Embryonic facial prominence (tissue), 1 donor: Measurements from ENCODE around the gene OCEL1.
A peak's percentile ranks its signal among the peaks of the same experiment; 100 is the strongest.
"Not testable (repeated sequence)": the region's sequence is repeated elsewhere in the genome, so short reads cannot be mapped to it uniquely, and the experiment has no call there.

Source experiments
- DNase-seq: peaks from one replicate; pipeline ENCODE4 v3.0.0-alpha.2; 2016; ENCODE audit errors: extremely low spot score

Gene OCEL1, protein sequence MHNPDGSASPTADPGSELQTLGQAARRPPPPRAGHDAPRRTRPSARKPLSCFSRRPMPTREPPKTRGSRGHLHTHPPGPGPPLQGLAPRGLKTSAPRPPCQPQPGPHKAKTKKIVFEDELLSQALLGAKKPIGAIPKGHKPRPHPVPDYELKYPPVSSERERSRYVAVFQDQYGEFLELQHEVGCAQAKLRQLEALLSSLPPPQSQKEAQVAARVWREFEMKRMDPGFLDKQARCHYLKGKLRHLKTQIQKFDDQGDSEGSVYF

DNA sequence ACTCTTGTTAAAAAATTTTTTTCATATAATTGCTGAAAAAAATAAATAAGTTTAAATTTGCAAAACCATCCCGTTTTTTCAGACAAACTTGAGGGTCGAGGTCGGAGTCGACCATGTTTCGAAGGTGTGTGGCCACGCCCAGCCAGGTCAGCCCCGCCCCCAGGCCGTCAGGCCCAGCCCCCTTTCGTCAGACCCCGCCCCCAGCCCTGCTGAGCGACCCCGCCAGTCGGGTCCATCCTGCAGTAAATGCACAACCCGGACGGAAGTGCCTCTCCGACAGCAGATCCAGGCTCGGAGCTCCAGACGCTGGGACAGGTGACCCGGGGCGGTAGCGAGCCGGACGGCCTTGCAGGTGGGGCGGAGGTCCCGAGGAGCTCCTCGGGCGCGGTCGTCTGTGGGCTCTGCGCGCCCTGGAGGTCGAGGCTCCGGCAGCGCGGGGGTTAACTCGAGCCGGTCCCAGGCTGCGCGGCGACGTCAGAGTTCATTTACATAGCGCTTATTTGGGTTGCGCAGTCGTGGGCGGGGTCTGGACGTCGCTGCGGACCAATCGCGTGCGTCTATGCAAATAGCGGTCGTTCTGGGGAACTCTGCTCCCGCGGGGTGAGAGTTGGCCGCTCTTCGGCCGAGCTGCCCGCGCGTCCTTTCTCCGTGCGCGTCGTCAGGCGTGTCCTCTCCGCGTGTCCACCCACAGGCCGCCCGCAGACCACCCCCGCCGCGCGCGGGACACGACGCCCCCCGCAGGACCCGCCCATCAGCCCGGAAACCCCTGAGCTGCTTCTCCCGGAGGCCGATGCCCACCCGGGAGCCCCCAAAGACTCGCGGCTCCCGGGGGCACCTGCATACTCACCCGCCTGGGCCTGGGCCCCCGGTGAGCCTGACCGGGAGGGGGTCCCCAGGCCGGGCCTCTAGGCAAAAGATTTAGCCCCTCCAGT is at the start of gene OCEL1:
OCEL1 (plus strand) TSS at position 225 of the 932 bp plus-strand sequence; CDS start at position 247, 22 bp downstream.
- peak; percentile 92 for DNase-seq

DNA sequence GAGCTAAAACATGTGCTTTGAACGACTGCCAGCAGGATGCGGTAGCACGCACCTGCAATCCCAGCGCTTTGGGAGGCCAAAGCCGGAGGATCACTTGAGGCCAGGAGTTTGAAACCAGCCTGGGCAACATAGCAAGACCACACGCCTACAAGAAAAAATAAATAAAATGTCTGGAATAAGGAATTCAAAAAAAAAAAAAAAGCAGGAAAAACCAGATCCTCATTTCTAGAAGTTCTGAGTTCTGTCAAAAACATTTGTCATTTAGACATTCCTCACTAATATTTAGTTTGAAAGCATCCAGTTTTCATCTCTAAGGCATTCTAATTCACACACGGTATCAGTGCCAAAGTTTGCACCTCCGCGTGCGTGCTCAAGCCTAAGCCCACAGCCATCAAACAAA is 47.7 kb upstream of the OCEL1 start:
- no peak for DNase-seq

DNA sequence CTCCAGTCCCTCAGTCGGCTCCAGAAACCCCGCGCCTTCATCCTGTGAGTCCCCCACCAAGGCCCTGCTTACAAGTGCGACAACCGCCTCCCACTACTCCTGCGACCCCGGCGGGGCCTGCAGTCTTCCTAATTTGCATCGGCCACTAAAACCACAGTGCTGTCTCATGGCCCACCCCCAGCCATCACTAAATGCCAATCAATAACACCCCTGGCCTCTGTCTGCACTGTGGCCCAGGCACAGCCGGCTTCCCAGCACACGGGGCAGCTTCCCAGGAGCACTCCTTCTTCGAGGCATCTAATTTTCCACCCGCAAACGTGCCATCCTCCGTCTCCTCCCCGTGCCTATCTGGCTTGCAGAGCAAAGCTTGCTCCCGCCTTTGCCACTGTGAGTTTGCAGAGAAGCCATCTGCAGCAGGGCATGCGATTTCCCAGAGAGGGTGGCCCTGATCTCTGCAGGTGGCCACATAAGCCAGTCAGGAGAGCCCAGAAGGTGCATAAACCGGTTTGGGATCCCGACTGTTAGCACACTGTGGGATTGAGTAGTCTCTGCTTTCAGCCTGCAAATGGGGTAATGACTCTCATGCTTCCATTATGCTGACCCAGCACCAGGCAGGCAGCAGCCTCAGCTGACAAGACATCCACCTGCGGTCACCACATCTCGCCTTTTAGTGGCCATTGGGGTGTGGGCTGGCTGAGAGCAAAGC is 44.9 kb upstream of the OCEL1 start:
- no peak for DNase-seq

DNA sequence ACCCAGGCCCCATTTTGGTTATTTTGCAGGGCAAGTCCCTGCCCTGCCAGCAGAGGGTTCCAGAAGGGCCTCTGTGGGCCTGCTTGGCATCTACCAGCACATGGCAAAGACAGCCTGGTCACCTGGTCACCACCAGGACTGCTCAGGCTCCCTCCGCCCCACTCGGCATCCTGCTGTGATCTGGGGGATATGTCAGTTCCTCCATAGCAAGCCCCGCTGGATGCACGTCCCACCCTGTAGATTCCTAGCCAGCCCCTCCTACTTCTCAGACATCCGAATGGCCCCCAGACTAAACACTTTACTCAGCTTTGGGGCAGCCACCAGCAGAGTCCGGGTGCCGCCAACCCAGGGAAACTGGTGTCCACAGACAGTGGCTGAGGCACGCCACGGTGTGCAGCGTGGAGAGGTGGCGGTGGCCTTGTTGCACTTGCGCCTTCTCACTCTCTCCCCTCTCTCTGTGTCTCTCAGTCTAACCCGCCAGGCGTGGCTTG is 42.7 kb upstream of the OCEL1 start:
- DNase-seq = no peak

DNA sequence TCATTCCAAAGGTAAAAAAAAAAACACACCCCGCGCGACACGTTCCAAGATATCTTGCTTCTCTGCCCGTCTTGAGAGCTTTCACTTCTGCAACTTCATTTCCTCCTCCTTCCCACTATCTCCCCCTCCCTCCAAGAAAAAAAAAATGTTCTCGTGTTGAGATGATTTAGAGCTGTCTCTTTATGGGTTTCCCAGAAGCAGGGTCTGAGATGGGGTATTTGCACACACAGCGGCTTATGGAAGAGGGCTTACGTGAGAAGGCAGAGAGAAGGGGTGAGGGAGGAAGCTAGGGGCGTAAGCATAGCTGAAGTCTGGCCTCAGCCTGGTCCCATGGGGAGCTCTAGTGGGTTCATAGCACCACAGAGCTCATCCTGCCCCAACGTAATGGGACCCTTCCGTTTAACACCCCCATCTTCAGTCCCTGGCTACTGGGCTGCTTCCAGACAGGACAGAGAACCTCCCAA is 42.1 kb upstream of the OCEL1 start:
- no peak for DNase-seq

DNA sequence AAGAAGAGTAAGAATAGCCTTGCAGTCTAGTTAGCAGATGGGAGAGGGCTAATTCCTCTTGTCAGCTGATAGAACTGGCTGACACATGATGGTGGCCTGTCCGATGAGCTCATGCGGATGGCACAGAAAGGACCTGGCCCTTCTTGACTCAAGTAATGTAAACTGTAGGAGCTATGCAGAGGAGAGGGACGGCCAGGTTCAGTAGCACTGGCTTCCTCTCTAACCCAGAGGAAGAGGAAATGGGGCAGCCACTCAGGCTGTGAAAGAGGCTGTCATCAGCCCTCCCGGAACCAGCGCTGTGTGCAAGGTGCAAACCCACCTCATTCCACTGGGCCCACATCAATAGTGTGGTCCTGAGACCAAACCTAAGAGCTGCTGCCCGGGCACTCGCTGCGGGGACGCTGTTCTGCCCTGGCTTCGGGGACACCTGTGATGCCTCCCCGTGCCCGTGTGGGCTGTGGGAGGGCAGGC is 41.6 kb upstream of the OCEL1 start:
- DNase-seq = no peak

DNA sequence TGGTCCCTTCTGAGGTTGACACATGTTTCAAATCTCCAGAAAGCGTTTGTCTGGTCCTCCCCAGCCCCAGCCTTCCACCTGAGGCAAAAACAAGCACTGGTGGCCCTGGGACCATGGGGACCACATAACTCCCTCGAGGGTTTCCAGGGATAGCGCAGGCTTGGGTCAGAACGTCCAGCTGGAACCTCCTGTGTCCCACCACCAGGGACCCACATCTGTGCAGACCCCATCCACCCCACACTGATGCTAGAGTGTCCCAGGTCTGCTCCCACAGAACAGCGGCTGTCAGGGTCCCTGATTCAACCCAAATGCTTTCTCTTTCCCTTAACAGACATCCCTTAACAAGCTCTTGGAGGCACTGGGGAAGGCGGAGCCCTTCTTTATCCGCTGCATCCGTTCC is 40.4 kb upstream of the OCEL1 start:
- no peak for DNase-seq

DNA sequence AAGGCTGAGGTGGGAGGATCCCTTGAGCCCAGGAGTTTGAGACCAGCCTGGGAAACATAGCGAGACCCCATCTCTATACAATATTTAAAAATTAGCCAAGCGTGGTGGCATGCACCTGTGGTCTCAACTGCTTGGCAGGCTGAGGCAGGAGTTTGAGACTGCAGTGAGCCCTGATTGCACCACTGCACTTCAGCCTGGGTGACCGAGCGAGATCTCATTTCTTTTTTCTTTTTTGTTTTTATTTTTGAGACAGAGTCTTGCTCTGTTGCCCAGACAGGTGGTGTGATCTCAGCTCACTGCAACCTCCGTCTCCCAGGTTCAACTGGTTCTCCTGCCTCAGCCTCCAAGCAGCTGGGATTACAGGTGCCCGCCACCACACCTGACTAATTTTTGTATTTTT is 34.3 kb upstream of the OCEL1 start:
- not testable (repeated sequence) for DNase-seq

DNA sequence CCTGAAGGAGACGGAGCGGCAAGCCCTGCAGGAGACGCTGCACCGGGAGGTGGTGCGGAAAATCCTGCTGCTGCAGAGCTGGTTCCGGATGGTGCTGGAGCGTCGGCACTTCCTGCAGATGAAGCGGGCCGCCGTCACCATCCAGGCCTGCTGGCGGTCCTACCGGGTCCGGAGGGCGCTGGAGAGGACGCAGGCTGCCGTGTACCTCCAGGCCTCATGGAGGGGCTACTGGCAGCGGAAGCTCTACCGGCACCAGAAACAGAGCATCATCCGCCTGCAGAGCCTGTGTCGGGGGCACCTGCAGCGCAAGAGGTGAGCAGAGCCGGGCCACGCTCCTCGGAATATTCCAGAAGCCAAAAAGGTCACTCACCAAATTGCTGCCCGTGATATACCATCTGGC is 33.3 kb upstream of the OCEL1 start:
- DNase-seq = no peak

DNA sequence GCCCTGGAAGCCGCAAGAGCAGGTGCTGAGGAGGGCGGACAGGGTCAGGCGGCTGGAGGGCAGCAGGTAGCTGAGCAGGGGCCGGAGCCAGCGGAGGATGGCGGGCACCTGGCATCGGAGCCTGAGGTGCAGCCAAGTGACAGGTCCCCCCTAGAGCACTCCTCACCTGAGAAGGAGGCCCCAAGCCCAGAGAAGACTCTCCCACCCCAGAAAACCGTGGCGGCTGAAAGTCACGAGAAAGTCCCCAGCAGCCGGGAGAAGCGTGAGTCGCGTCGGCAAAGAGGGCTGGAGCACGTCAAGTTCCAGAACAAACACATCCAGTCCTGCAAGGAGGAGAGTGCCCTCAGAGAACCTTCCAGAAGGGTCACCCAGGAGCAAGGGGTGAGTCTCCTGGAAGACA is 31.4 kb upstream of the OCEL1 start:
- no peak for DNase-seq

DNA sequence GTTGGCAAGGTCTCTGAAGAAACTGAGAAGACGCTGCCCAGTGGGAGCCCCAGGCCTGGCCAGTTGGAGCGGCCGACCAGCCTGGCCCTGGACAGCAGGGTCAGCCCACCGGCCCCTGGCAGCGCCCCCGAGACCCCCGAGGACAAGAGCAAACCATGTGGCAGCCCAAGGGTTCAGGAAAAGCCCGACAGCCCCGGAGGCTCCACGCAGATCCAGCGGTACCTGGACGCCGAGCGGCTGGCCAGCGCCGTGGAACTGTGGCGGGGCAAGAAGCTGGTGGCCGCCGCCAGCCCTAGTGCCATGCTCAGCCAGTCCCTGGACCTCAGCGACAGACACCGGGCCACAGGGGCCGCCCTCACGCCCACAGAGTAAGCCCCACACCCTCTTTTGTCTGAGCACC is 30.9 kb upstream of the OCEL1 start:
- DNase-seq = no peak

DNA sequence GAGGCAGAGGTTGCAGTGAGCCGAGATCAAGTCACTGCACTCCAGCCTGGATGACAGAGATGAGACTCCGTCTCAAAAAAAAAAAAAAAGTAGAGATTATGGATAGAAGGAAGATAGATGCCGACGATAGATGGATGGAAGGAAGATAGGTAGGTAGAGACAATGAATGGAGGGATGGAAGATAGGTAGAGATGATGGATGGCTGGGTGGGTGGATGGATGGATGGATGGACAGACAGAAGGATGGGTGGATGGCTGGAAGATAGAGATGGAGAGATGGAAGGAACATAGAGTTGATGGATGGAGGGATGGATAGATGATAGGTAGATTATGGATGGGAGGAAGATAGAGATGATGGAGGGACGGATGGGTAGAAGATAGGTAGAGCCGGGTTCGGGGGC is 29.4 kb upstream of the OCEL1 start:
- no peak for DNase-seq

DNA sequence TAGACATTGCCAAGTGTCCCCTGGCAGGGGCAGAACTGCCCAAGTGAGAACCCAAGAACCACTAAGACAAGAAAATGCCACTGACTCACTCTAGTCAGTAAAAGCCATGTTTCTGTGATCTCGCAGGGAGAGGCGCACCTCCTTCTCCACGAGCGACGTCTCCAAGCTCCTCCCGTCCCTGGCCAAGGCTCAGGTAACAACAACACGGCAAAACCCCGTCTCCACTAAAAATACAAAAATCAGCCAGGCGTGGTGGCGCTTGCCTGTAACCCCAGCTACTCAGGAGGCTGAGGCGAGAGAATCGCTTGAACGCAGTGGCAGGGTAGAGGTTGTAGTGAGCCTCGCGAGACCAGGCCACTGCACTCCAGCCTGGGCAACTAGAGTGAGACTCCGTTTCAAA is 28.4 kb upstream of the OCEL1 start:
- no peak for DNase-seq

DNA sequence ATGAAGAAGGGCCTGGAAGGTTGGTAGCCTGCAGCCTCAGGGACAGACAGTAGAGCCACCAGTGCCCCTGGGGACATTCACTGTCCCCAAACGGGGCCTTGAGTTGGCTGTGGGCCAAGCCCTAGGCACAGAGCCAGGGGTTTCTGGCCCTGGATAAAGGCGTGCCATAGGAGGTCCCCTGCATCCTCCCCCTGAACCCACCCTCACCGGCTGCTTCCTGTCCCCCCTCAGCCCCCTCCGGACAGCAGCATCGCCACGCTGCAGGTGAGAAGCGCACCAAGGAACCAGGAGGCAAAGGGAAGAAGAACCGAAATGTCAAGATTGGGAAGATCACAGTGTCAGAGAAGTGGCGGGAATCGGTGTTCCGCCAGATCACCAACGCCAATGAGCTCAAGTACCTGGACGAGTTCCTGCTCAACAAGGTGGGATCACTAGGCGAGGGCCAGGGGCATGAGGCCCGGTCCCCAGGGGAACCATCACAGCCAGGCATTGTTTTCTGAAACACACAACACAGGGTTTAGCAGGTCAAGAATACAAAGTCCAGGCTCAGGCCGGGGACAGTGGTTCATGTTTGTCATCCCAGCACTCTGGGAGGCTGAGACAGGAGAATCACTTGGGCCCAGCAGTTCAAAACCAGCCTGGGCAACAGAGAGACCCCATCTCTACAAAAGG is 25.5 kb upstream of the OCEL1 start:
- no peak for DNase-seq

DNA sequence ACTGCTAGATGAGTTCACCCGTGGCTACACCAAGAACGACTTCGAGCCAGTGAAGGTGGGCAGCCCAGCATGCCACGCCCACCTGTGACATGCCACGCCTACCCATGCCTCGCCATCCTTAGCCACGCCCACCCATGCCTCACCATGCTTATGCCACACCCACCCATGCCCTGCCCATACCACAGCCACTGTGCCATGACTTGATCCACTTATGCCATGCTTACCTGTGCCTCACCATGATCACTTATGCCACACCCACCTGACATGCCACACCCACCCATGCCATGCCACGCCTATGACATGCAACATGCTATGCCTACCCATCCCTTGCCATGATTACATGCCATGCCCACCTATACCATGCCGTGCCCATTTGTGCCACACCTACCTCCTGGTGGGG is 23.8 kb upstream of the OCEL1 start:
- no peak for DNase-seq

DNA sequence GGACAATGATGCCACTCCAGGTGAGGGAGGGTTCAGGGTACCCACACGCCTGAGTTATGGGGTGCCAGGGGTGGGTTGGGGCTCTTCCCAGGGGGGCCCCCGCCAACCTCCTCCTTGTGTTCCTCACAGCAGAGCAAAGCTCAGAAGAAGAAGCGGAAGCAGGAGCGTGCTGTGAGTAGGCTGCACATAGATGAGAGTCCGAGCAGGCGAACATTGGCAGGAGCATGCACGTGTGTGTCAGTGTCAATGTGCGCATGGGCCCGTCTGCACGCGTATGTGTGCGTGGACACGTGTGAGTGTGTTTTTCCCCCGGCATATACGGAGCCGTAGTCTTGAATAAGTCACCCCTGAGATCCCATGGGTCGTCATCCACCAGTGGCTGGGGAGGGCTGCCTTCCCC is 23.3 kb upstream of the OCEL1 start:
- no peak for DNase-seq

DNA sequence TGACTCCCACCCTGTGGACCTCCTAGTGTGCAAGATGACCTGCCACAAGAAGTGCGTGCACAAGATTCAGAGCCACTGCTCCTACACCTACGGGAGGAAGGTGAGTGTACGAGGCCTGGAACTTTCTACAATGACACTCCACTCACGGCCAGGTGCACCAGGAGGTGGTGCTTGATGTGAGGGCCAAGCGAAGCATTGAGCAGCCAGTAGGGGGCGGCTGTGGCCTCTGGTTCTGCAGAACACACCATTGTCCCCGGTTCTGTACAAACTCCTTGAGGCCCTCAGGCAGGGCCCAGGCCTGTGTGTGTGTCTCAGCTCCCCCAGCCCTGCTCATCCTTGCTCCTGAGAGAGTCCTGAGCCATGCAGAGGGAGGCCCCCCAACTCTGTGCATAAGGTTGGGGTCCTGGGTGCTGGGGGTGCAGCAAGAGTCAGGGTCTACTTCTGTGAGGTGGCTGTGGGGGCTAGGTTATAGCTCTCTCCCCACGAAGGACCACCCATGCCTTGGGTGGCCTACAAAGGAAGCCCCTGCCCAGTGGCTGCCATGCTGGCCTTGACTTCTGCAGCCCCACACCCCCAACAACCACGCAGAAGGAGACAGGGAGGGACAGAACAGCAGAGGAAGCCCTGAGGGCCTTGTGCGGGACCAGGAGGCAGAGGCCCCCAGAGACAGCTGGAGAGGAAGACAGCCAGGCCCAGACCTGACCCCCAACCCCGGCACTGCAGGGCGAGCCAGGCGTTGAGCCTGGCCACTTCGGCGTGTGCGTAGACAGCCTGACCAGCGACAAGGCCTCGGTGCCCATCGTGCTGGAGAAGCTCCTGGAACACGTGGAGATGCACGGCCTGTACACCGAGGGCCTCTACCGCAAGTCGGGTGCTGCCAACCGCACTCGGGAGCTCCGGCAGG is 20.5 kb upstream of the OCEL1 start:
- DNase-seq = no peak

DNA sequence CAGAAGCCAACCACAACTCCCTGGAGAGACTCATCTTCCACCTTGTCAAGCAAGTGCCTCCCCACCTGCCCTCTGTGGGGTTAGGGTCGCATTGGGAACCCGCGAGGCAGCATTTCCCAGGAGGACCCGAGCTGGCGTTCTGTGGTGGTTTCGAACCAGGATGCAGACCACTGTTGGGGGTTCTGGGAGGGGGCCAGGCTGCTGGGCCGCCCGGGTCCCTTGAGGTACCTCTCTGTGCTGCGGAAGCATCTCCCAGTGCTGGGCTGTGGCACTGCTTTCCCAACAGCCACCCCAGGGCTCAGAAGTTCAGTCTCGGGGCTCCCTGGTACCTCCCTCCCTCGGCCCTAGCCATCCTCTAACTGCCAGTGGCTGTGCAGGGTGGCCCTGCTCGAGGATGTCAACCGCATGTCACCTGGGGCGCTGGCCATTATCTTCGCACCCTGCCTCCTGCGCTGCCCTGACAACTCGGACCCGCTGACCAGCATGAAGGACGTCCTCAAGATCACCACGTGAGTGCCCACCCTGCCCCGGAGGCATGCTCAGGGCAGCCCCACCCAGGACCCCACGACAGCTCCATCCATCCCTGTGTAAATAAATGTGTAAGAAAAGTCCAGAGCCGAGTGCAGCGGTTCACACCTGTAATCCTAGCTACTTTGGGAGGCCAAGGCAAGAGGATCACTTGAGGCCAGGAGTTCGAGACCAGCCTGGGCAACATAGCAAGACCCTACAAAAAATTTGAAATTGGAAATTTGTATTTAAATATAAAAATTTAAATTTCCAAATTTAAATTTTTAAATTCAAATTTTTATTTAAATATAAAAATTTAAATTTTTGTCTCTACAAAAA is 19.1 kb upstream of the OCEL1 start:
- DNase-seq = no peak
